HFFc6 (cell line): ENCODE results near the gene ADGRL3. TPM values are rescaled to one million over a fixed set of nuclear protein-coding genes. Genes with fewer than 3 reads are reported as not detected.

Source experiments
- DNase-seq: peaks from one replicate; pipeline ENCODE4 v3.0.0-alpha.2; 2018
- H3K27ac Mint-ChIP-seq: 2 replicates; pipeline ENCODE4 v1.8.0; 2020; ENCODE audit warnings: mild to moderate bottlenecking, mixed read lengths
- H3K27me3 Mint-ChIP-seq: 2 replicates; pipeline ENCODE4 v1.8.0; 2021; ENCODE audit warnings: mild to moderate bottlenecking, moderate library complexity, mixed read lengths; ENCODE audit not compliant: insufficient read depth
- H3K36me3 Mint-ChIP-seq: 2 replicates; pipeline ENCODE4 v1.8.0; 2021; ENCODE audit warnings: low read depth, mixed read lengths
- H3K4me1 Mint-ChIP-seq: 2 replicates; pipeline ENCODE4 v1.8.0; 2020; ENCODE audit warnings: low read depth, mixed read lengths
- H3K4me3 Mint-ChIP-seq: 2 replicates; pipeline ENCODE4 v1.8.0; 2020; ENCODE audit warnings: mild to moderate bottlenecking, moderate library complexity, mixed read lengths
- H3K9me3 Mint-ChIP-seq: 2 replicates; pipeline ENCODE4 v1.8.0; 2020; ENCODE audit warnings: mild to moderate bottlenecking, mixed read lengths
- total RNA-seq, 6 experiments: library from RNA; stranded (reverse); fragmentation: NEBNext Ultra II Directional; extraction: Animal tissue kit (Norgen Biotek cat#: 25700); gene quantifications; 2 replicates in 1 of 6; 3 replicates in 5 of 6; pipeline ENCODE4 v1.2.3, GENCODE V29; 2021
- TF ChIP-seq, protein P1 (sequence below): fragments of 200-600 bp; sonication (generic); IDR thresholded peaks from 2 replicates; pipeline ENCODE4 v1.5.0; 2021; ENCODE audit warnings: antibody characterized with exemption, mild to moderate bottlenecking

The ADGRL3 gene
- total RNA-seq, 6 experiments from 2014 or later: not detected

DNA sequence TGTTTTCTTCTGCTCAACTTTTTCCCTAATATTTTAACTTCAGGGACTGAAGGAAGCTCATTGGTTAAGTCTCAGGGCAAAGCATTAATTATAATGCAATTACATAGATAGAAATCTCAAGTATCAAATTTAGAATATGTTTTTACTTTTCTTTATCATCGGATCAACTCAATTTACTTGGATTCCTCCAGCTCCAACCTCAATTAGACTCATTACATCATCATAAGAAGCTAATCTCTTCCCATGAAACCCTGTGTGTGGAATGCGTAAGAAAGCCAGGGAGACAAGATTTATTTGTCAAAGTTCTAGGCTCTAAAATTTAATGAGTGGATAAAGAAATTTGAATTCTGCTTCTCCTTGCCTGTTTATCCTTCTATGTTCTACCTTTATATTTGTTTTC is 918.4 kb downstream of the ADGRL3 start:
- Mint-ChIP-seq H3K9me3 (peaks cover 26% of the 10 kb centered on the region), H3K4me3 (no peak overlapping the region), H3K36me3 (no peaks in the 10 kb centered on the region), H3K27me3 (peaks cover under 1% of the 10 kb centered on the region; the same call in 1 of the 2 replicates), H3K4me1 (no peaks in the 10 kb centered on the region), H3K27ac (no peak overlapping the region)
- TF ChIP-seq, protein P1, sequence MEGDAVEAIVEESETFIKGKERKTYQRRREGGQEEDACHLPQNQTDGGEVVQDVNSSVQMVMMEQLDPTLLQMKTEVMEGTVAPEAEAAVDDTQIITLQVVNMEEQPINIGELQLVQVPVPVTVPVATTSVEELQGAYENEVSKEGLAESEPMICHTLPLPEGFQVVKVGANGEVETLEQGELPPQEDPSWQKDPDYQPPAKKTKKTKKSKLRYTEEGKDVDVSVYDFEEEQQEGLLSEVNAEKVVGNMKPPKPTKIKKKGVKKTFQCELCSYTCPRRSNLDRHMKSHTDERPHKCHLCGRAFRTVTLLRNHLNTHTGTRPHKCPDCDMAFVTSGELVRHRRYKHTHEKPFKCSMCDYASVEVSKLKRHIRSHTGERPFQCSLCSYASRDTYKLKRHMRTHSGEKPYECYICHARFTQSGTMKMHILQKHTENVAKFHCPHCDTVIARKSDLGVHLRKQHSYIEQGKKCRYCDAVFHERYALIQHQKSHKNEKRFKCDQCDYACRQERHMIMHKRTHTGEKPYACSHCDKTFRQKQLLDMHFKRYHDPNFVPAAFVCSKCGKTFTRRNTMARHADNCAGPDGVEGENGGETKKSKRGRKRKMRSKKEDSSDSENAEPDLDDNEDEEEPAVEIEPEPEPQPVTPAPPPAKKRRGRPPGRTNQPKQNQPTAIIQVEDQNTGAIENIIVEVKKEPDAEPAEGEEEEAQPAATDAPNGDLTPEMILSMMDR: no peak
- no peak for DNase-seq

- Mint-ChIP-seq H3K36me3 (no peaks in the 10 kb centered on the region), H3K9me3 (peaks cover 23% of the 10 kb centered on the region), H3K27ac (no peak overlapping the region), H3K4me1 (no peaks in the 10 kb centered on the region), H3K27me3 (peaks cover 2% of the 10 kb centered on the region; the same call in 1 of the 2 replicates), H3K4me3 (no peak overlapping the region)
- TF ChIP-seq, protein P1: no peak
- DNase-seq: no peak
Observed at GRCh38 chr4:62119195-62119594, 919.1 kb downstream of the ADGRL3 start.

DNA sequence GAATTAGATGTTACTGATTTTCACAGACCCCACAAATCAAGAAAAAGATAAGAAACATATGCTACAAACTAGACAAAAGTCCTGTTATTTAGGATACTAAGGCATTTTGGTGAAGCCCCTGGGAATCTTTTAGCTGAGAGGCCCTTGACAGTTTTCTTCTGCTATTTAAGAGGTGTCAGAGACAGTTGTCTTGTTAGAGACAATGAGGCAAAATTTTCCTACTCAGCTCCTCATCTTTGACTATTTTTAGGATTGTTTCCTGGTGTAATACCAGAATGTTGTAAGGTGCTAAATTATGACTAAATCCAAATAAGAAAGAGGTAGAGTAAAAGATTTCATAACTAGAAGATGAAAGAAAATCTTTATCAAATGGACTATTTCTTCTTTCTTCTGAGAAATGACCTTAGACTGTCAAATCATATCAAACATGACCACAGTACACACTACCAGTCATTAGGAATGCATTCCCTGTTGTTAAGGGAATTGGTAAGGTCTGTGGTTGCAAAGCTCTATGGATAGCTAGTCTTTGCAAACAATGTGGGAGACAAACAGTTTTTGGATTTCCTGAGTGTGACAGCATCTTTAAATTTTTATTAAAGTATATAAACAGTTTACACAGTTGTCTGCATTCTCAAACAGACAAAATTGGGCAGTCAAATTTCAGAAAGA is 926.1 kb downstream of the ADGRL3 start:
- no peak overlapping the region for H3K4me3 Mint-ChIP-seq
- TF ChIP-seq, protein P1: no peak
- peaks cover 2% of the 10 kb centered on the region for H3K27me3 Mint-ChIP-seq
- H3K36me3 Mint-ChIP-seq: peaks cover 5% of the 10 kb centered on the region
- H3K9me3 Mint-ChIP-seq: peaks cover 50% of the 10 kb centered on the region
- no peaks in the 10 kb centered on the region for H3K4me1 Mint-ChIP-seq
- DNase-seq: no peak
- H3K27ac Mint-ChIP-seq: no peak overlapping the region
